Myocyte (in vitro differentiated cells): ENCODE results near the gene BFSP2. TPM values are rescaled to one million over a fixed set of nuclear protein-coding genes. Genes with fewer than 3 reads are reported as not detected.
"Not testable (repeated sequence)": the region's sequence is repeated elsewhere in the genome, so short reads cannot be mapped to it uniquely, and the experiment has no call there.

ENCODE experiments used
- DNase-seq: peaks from one replicate; pipeline ENCODE4 v3.0.0-alpha.2; 2012; ENCODE audit warnings: low read depth
- total RNA-seq: library from RNA; depleted of rRNA; stranded (reverse); fragments of >200 nt; gene quantifications from 2 replicates; pipeline ENCODE4 v1.2.3, GENCODE V29; 2014

The BFSP2 gene
- total RNA-seq, 1 donor from 2014 or later, result not detected

GRCh38 chr3:133478624-133479023 is 78.8 kb downstream of the BFSP2 start:
- DNase-seq, result no peak

GRCh38 chr3:133479401-133479800 is 79.5 kb downstream of the BFSP2 start:
- no peak for DNase-seq

- no peak for DNase-seq
Observed at GRCh38 chr3:133479895-133480669, 80.2 kb downstream of the BFSP2 start.

- DNase-seq, result not testable (repeated sequence)
Observed at GRCh38 chr3:133482474-133482873, 82.6 kb downstream of the BFSP2 start.

GRCh38 chr3:133486658-133487057 is 86.8 kb downstream of the BFSP2 start:
- DNase-seq, result no peak

GRCh38 chr3:133487204-133487603 is 87.3 kb downstream of the BFSP2 start:
- no peak for DNase-seq

GRCh38 chr3:133487920-133488540 is 88.2 kb downstream of the BFSP2 start:
- no peak for DNase-seq

GRCh38 chr3:133488785-133489367 is 89.0 kb downstream of the BFSP2 start:
- DNase-seq, result peak; percentile 37

- no peak for DNase-seq
Observed at GRCh38 chr3:133489466-133490085, 89.7 kb downstream of the BFSP2 start.

GRCh38 chr3:133490468-133491351 is 90.9 kb downstream of the BFSP2 start:
- DNase-seq, result no peak

- peak; percentile 66 for DNase-seq
Observed at GRCh38 chr3:133491481-133492059, 91.7 kb downstream of the BFSP2 start.

GRCh38 chr3:133492159-133492741 is 92.4 kb downstream of the BFSP2 start:
- DNase-seq, result peak; percentile 52

- DNase-seq, result no peak
Observed at GRCh38 chr3:133494469-133494868, 94.6 kb downstream of the BFSP2 start.

- DNase-seq, result not testable (repeated sequence)
Observed at GRCh38 chr3:133502542-133502941, 102.7 kb downstream of the BFSP2 start.

- no peak for DNase-seq
Observed at GRCh38 chr3:133503409-133503808, 103.6 kb downstream of the BFSP2 start.

- DNase-seq, result no peak
Observed at GRCh38 chr3:133504736-133505135, 104.9 kb downstream of the BFSP2 start.

- DNase-seq, result no peak
Observed at GRCh38 chr3:133505813-133506212, 106.0 kb downstream of the BFSP2 start.

GRCh38 chr3:133506215-133506901 is 106.5 kb downstream of the BFSP2 start:
- DNase-seq, result no peak

- DNase-seq, result no peak
Observed at GRCh38 chr3:133509488-133509887, 109.6 kb downstream of the BFSP2 start.
